Measurements from ENCODE around the gene BTRC.

- TF ChIP-seq CTCF (conservative IDR thresholded peaks at IDR 0.05; ENCODE audit: low read depth, low read length) (no peak), EZH2 (IDR thresholded peaks at IDR 0.05; ENCODE audit: low read length, unreplicated experiment) (no peak)
Observed at GRCh38 chr10:101428036-101428435, 74.1 kb downstream of the BTRC start.

Data from PC-3 (cell line).